Heart left ventricle (tissue), 16 donors: ENCODE data around the gene HSFX3. TPM values are rescaled to one million over a fixed set of nuclear protein-coding genes. Genes with fewer than 3 reads are reported as not detected.

Experiments
- ATAC-seq, 4 donors: fragments of 200-7000 bp; cut with Tn5 transposase; one replicate each; pipeline ENCODE4 v1.9.1; 2020 to 2022; ENCODE audit warnings: moderate library complexity in 4 of 4, mild to moderate bottlenecking in 3 of 4, moderate number of reproducible peaks in 1 of 4
- DNase-seq, 5 donors: peaks; one replicate each; pipeline ENCODE4 v3.0.0-alpha.2; 2020
- H3K27ac ChIP-seq, 12 donors: fragments of 200-600 bp; sonication (generic) in 4 of 12; one replicate each; pipeline versions ENCODE4 v1.5.0 to v1.8.0; 2016 to 2022; ENCODE audit warnings: mild to moderate bottlenecking in 2 of 12
- H3K27me3 ChIP-seq, 9 donors: fragments of 200-600 bp; sonication (generic) in 2 of 9; one replicate each; pipeline versions ENCODE4 v1.5.1 to v1.8.0; 2016 to 2022; ENCODE audit warnings: mild to moderate bottlenecking in 3 of 9
- H3K36me3 ChIP-seq, 9 donors: fragments of 200-600 bp; sonication (generic) in 2 of 9; one replicate each; pipeline versions ENCODE4 v1.5.0 to v1.8.0; 2018 to 2022; ENCODE audit warnings: mild to moderate bottlenecking in 2 of 9
- H3K4me1 ChIP-seq, 12 donors: fragments of 200-600 bp; sonication (generic) in 4 of 12; one replicate each; pipeline versions ENCODE4 v1.5.0 to v1.8.0; 2016 to 2022; ENCODE audit warnings: mild to moderate bottlenecking in 3 of 12
- H3K4me3 ChIP-seq, 12 donors: fragments of 200-600 bp; sonication (generic) in 4 of 12; one replicate each; pipeline versions ENCODE4 v1.5.0 to v1.8.0; 2017 to 2022; ENCODE audit warnings: mild to moderate bottlenecking in 9 of 12, moderate library complexity in 4 of 12
- H3K9me3 ChIP-seq, 12 donors: fragments of 200-600 bp; sonication (generic) in 4 of 12; one replicate each; pipeline versions ENCODE4 v1.5.0 to v1.8.0; 2016 to 2022; ENCODE audit warnings: mild to moderate bottlenecking in 1 of 12
- POLR2A ChIP-seq, 2 donors: fragments of 450-650 bp; IDR thresholded peaks; one replicate each; pipeline ENCODE4 v1.6.1; 2017; ENCODE audit warnings: antibody characterized with exemption in 2 of 2, mild to moderate bottlenecking in 2 of 2, moderate library complexity in 2 of 2
- WGBS, 4 donors: extraction: QIAGEN DNeasy Blood & Tissue Kit in 2 of 4; methylation state at CpG; one replicate each; pipeline versions ENCODE4 v1.1.5 to v1.1.7; 2013 to 2018; 5-methylcytosine and 5-hydroxymethylcytosine counted together
- intact Hi-C, 10 donors: fragments of 100-400 bp; cut with DNase I; formaldehyde crosslinking; loops; one replicate each; pipeline versions ENCODE4 v1.11.1 to v1.14.2; 2022
- polyA plus RNA-seq, 2 donors: library from polyadenylated mRNA; stranded (reverse); fragments of 200-250 nt; gene quantifications; one replicate each; pipeline ENCODE4 v1.2.3, GENCODE V29; 2013
- total RNA-seq, 9 donors: library from RNA; depleted of rRNA in 2 of 9; stranded (reverse); fragments of >200 nt in 2 of 9; fragmentation: NEBNext Ultra II Directional in 3 of 9; extraction: Animal tissue kit (Norgen Biotek cat#: 25700) in 3 of 9; gene quantifications; one replicate each; pipeline versions ENCODE4 v1.1.0 to v1.2.4, GENCODE V29; 2016 to 2023
- TF ChIP-seq, protein P1 (sequence below), 12 donors: fragments of 200-600 bp; sonication (generic) in 4 of 12; IDR thresholded peaks; one replicate each; pipeline versions ENCODE4 v1.5.0 to v1.8.0; 2018 to 2022; ENCODE audit warnings: antibody characterized with exemption in 12 of 12, mild to moderate bottlenecking in 5 of 12
- donor health status: ischemic (EF 13 %, LVEDD 7.1; RV severe dilation, severe dysfunction).
- donor health status: healthy with polysubstance abuse.
- donor health status: DM: no; HTN: yes; CAD: no.
- donor health status: DM: no; HTN: no; CAD: no.
- donor health status: ischemic (EF 25% LVEDD 6.9; RV normal size, moderate dysfunction).
- donor health status: ischemic (EF 25% LVEDD 5.7; RV mildly dilated, moderate dysfunction).
- donor health status: healthy.
- donor health status: DM: yes; HTN: yes; CAD: no.
- donor health status: ischemic (EF 35%, LVEDD 5.7; RV mildly dilated, moderate dysfunction).
- donor health status: nonischemic (EF 11% LVEDD 7.7; RV severe dilation, severe dysfunction).
- donor health status: DM: yes; HTN: yes; CAD: no.
- donor health status: PGD.
- donor health status: ischemic (EF 29% LVEDD 5.4; RV normal size, mild dysfunction).
- donor health status: nonischemic (EF 23%, LVEDD 6.1; RV moderate dilation, normal function).

Gene HSFX3
- total and polyA plus RNA-seq, 11 donors: 0.23 to 0.49 (median 0.32) TPM; not detected in 8

DNA sequence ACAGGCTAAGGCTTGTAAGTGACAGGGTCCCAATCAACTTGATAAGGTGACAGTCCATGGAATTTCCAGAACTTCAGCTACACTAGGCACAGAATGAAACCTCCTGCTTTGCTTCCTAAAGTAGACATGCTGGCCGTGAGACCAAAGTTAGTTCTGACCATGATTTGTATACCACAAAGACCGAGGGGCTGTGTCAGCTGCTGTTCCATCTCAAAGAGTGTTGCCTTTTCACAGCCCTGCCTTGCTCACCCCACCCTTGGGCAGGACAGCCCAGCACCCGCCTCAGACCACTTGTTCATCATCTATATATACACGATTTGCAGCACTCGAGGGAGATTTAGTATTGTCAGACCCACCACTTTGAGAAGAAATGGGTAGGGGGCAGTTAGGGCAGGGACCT is 50.0 kb downstream of the HSFX3 start:
- Histone ChIP-seq H3K4me1 (peaks cover 0 to 13% (median 0%) of the 10 kb centered on the region in 12 donors), H3K4me3 (no peak overlapping the region), H3K9me3 (no peaks in the 10 kb centered on the region), H3K36me3 (peaks cover 0 to 79% (median 60%) of the 10 kb centered on the region in 9 donors), H3K27me3 (no peaks in the 10 kb centered on the region), H3K27ac (no peak overlapping the region)
- ATAC-seq (no peak), DNase-seq (no peak)
- TF ChIP-seq, protein P1, sequence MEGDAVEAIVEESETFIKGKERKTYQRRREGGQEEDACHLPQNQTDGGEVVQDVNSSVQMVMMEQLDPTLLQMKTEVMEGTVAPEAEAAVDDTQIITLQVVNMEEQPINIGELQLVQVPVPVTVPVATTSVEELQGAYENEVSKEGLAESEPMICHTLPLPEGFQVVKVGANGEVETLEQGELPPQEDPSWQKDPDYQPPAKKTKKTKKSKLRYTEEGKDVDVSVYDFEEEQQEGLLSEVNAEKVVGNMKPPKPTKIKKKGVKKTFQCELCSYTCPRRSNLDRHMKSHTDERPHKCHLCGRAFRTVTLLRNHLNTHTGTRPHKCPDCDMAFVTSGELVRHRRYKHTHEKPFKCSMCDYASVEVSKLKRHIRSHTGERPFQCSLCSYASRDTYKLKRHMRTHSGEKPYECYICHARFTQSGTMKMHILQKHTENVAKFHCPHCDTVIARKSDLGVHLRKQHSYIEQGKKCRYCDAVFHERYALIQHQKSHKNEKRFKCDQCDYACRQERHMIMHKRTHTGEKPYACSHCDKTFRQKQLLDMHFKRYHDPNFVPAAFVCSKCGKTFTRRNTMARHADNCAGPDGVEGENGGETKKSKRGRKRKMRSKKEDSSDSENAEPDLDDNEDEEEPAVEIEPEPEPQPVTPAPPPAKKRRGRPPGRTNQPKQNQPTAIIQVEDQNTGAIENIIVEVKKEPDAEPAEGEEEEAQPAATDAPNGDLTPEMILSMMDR (IDR thresholded peaks at IDR 0.05): no peak
- TF ChIP-seq POLR2A (IDR thresholded peaks at IDR 0.05): no peak
- intact Hi-C loops: no loop called here
- 57 to 81% (median 71%) methylated on average over 5 of the region's 5 CpGs for WGBS, 4 donors

DNA sequence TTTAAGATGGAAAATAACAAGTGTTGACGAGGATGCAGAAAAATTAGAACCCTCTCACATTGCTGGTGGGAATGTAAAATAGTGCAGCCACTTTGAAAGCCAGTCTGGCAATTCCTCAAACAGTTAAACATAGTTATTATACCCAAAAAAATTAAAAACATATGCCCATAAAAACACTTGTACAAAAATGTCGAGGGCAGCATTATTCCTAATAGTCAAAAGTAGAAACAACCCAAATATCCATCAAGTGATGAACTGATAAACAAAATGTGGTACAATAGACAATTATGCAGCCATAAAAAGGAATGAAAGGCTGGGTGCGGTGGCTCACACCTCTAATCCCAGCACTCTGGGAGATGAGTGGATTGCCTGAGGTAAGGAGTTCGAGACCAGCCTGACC is 51.0 kb downstream of the HSFX3 start:
- peaks cover 0 to 9% (median 0%) of the 10 kb centered on the region in 12 donors for H3K4me1 ChIP-seq
- ATAC-seq (no peak), DNase-seq (no peak)
- peaks cover 0 to 88% (median 70%) of the 10 kb centered on the region in 9 donors for H3K36me3 ChIP-seq
- TF ChIP-seq, protein P1 (IDR thresholded peaks at IDR 0.05): no peak
- H3K27me3 ChIP-seq: no peaks in the 10 kb centered on the region
- H3K4me3 ChIP-seq: no peak overlapping the region
- H3K9me3 ChIP-seq: no peaks in the 10 kb centered on the region
- WGBS, 4 donors: 77 to 99% (median 88%) methylated on average over 4 of the region's 4 CpGs
- H3K27ac ChIP-seq: no peak overlapping the region
- intact Hi-C loops: no loop called here

Other genes starting within 250 kb of the HSFX3 start
- 10 to 100 TPM; 57.4 to 83.9 (median 72.6) TPM for gene IDS, start 44.6 kb downstream of the HSFX3 start, total RNA-seq
- gene IDS, start 44.6 kb downstream of the HSFX3 start, polyA plus RNA-seq: 10 to 100 TPM; 20.7 to 58.9 TPM
- 10 to 100 TPM; 15.8 to 35.9 (median 25.3) TPM for gene EOLA1, start 8.9 kb downstream of the HSFX3 start, total RNA-seq
- gene EOLA1, start 8.9 kb downstream of the HSFX3 start, polyA plus RNA-seq: 10 to 100 TPM; 24.6 to 45.6 TPM
- gene MAGEA9B, start 37.5 kb upstream of the HSFX3 start, total RNA-seq: not detected
- gene MAGEA9B, start 37.5 kb upstream of the HSFX3 start, polyA plus RNA-seq: not detected
- gene HSFX2, start 45.4 kb upstream of the HSFX3 start, total RNA-seq: 1 to 10 TPM in 3 of 9 donors, under 1 TPM in 3, not detected in 3; 0.23 to 1.2 (median 0.80) TPM
- 1 to 10 TPM in 1 of 2 donors, under 1 TPM in 1; 0.57 to 1.3 TPM for gene HSFX2, start 45.4 kb upstream of the HSFX3 start, polyA plus RNA-seq
- 10 to 100 TPM; 25.9 to 39.2 (median 33.9) TPM for gene TMEM185A, start 81.9 kb upstream of the HSFX3 start, total RNA-seq
- gene TMEM185A, start 81.9 kb upstream of the HSFX3 start, polyA plus RNA-seq: 10 to 100 TPM; 17.6 to 18.1 TPM
- not detected for gene MAGEA11, start 162.1 kb upstream of the HSFX3 start, total RNA-seq
- gene MAGEA11, start 162.1 kb upstream of the HSFX3 start, polyA plus RNA-seq: not detected
- 1 to 10 TPM in 8 of 9 donors, under 1 TPM in 1; 0.94 to 3.3 (median 2.3) TPM for gene HSFX1, start 224.1 kb upstream of the HSFX3 start, total RNA-seq
- gene HSFX1, start 224.1 kb upstream of the HSFX3 start, polyA plus RNA-seq: 1 to 10 TPM in 1 of 2 donors, under 1 TPM in 1; 0.73 to 1.6 TPM
- not detected for gene MAGEA9, start 232.0 kb upstream of the HSFX3 start, total RNA-seq
- not detected for gene MAGEA9, start 232.0 kb upstream of the HSFX3 start, polyA plus RNA-seq